ENCODE data around the gene POLR2F. TPM values are rescaled to one million over a fixed set of nuclear protein-coding genes. Genes with fewer than 3 reads are reported as not detected.

The POLR2F gene
- total RNA-seq, 1 donor from 2014 or later: 57.9 TPM

GRCh38 chr22:38006906-38007305, 53.4 kb downstream of the POLR2F start:
- intact Hi-C loops (cut with DNase I): no loop called here
- no peak for DNase-seq (ENCODE audit: extremely low spot score in 2 of 2)
- no peak overlapping the region for H3K27ac ChIP-seq
- TF ChIP-seq CTCF (IDR thresholded peaks at IDR 0.05): no peak
- TF ChIP-seq POLR2A (IDR thresholded peaks at IDR 0.05): no peak
- TF ChIP-seq POLR2AphosphoS5 (IDR thresholded peaks at IDR 0.05; ENCODE audit: insufficient read depth in 1 of 2, low read depth in 1 of 2): no peak
- H3K9me3 ChIP-seq: no peaks in the 10 kb centered on the region
- no peaks in the 10 kb centered on the region for H3K4me1 ChIP-seq
- H3K27me3 ChIP-seq: no peaks in the 10 kb centered on the region
- H3K36me3 ChIP-seq: no peaks in the 10 kb centered on the region
- no peak overlapping the region for H3K4me3 ChIP-seq

- Histone ChIP-seq H3K27me3 (no peaks in the 10 kb centered on the region), H3K27ac (no peak overlapping the region), H3K36me3 (no peaks in the 10 kb centered on the region), H3K4me1 (no peaks in the 10 kb centered on the region), H3K4me3 (no peak overlapping the region), H3K9me3 (no peaks in the 10 kb centered on the region)
- TF ChIP-seq POLR2AphosphoS5 (IDR thresholded peaks at IDR 0.05; ENCODE audit: insufficient read depth in 1 of 2, low read depth in 1 of 2) (no peak), POLR2A (IDR thresholded peaks at IDR 0.05) (no peak), CTCF (IDR thresholded peaks at IDR 0.05) (no peak)
- intact Hi-C loops (cut with DNase I): no loop called here
- DNase-seq (ENCODE audit: extremely low spot score in 2 of 2): no peak
Measured at GRCh38 chr22:38007330-38007902, 53.9 kb downstream of the POLR2F start.

GRCh38 chr22:38009000-38009806, 55.7 kb downstream of the POLR2F start:
- no peaks in the 10 kb centered on the region for H3K9me3 ChIP-seq
- intact Hi-C loops (cut with DNase I): no loop called here
- no peak overlapping the region for H3K4me3 ChIP-seq
- no peaks in the 10 kb centered on the region for H3K4me1 ChIP-seq
- H3K27ac ChIP-seq: no peak overlapping the region
- no peaks in the 10 kb centered on the region for H3K36me3 ChIP-seq
- no peak for TF ChIP-seq CTCF (IDR thresholded peaks at IDR 0.05)
- TF ChIP-seq POLR2AphosphoS5 (IDR thresholded peaks at IDR 0.05; ENCODE audit: insufficient read depth in 1 of 2, low read depth in 1 of 2): no peak
- no peak for TF ChIP-seq POLR2A (IDR thresholded peaks at IDR 0.05)
- no peak for DNase-seq (ENCODE audit: extremely low spot score in 2 of 2)
- no peaks in the 10 kb centered on the region for H3K27me3 ChIP-seq

DNA sequence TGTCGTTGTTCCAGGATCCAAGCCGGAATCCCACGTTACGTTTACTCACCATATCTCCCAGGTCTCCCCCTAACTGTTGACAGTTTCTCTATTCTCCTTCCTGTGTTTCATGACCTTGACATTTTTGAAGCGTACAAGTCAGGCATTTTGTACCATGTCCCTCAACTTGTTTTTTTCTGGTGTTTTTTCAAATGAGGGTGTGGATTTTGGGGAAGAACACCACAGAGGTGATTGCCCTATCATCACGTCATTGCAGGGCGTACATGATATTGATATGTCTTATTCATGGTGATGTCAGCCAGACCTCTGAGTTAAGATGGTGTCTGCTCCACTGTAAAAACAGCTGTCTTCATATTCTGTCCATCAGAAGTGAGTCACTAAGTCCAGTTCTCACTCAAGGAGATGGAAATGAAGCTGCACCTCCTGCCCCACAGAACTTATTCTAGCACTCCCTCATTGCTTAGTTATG, 59.1 kb downstream of the POLR2F start:
- intact Hi-C loops (cut with DNase I): no loop called here

More for the DNA sequence above, 59.1 kb downstream of the POLR2F start:
- H3K4me3 ChIP-seq: no peak overlapping the region
- H3K27ac ChIP-seq: no peak overlapping the region
- H3K4me1 ChIP-seq: peaks cover 26% of the 10 kb centered on the region
- H3K9me3 ChIP-seq: no peaks in the 10 kb centered on the region
- H3K27me3 ChIP-seq: no peaks in the 10 kb centered on the region
- H3K36me3 ChIP-seq: no peaks in the 10 kb centered on the region
- DNase-seq (ENCODE audit: extremely low spot score in 2 of 2): no peak
- TF ChIP-seq CTCF (IDR thresholded peaks at IDR 0.05) (no peak), POLR2A (IDR thresholded peaks at IDR 0.05) (no peak), POLR2AphosphoS5 (IDR thresholded peaks at IDR 0.05; ENCODE audit: insufficient read depth in 1 of 2, low read depth in 1 of 2) (no peak)

Data from vagina (tissue), 2 donors.